NCI-H2107 treated with DMSO at 0.1 percent for 48 hours (cell line): ENCODE results near the gene RNASET2.
"Not testable (repeated sequence)": the region's sequence is repeated elsewhere in the genome, so short reads cannot be mapped to it uniquely, and the experiment has no call there.

Experiments used
- DNase-seq: peaks from one replicate; lab custom pipeline; 2025; ENCODE audit not compliant: unreplicated experiment; lab: John Stamatoyannopoulos, UW

Gene RNASET2

GRCh38 chr6:166948724-166949123 is 7.6 kb downstream of the RNASET2 start:
- not testable (repeated sequence) for DNase-seq

DNA sequence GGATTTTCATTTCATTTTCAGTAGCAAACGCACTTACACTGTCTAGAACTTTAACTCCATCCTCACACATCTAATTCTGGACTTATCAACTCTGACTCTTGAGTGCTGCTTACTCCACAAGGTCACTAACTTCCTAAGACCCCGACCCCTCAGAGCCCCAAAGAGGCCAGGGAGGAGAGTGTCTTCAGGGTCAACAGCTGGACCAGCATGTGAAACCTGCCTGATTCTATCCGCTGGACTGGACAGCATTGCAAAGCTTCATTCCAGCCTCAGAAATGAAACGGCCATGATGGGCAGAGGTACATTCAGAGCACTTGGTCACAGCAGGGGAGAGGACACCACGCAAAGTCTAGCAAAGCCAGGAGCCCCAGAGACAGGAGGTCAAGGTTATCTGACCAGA is 9.1 kb downstream of the RNASET2 start:
- no peak for DNase-seq

DNA sequence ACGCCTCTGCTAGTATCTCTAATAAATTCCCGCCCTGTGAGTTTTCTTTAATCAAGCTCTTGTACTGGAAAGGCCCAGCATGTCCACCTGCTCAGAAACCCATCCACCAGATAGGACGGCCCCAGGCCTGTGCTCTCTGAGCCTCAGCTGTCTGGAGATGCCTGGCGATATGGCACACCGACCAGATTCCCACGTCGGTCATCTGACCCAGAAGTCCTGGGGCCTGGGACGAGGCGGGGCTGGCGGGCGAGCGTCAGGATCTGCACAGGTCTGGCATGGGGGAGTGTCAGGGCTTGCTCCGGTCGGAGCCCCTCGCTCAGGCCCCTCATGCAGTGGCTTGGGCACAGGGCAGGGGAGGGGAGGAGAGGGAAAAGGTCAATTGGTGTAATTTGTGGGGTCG is 10.2 kb downstream of the RNASET2 start:
- DNase-seq, result no peak

- DNase-seq, result no peak
Observed at GRCh38 chr6:166944666-166945256, 11.6 kb downstream of the RNASET2 start.

- no peak for DNase-seq
Observed at GRCh38 chr6:166942393-166943168, 13.8 kb downstream of the RNASET2 start.

GRCh38 chr6:166940643-166941068 is 15.7 kb downstream of the RNASET2 start:
- DNase-seq, result no peak

GRCh38 chr6:166939894-166940293 is 16.5 kb downstream of the RNASET2 start:
- no peak for DNase-seq

GRCh38 chr6:166939345-166939744 is 17.0 kb downstream of the RNASET2 start:
- no peak for DNase-seq

DNA sequence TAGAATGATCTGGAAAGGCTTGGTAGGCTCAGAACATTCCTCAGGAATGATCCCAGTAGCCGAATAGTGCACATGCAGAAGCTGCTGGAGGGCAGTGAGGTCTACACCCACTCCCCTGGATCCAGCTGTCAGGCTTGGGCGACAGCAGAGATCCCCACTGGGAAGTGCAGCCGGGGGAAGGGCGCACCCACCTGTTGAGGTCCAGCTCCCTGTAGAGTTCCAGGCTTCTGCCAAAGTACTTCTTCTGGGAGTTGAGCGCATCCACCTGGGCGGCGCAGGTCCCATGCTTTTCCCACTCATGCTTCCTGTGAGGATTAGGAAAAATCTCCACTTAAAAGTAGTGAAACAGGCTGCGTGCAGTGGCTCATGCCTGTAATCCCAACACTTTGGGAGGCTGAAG is 17.6 kb downstream of the RNASET2 start:
- no peak for DNase-seq

GRCh38 chr6:166938150-166938549 is 18.2 kb downstream of the RNASET2 start:
- DNase-seq, result no peak

DNA sequence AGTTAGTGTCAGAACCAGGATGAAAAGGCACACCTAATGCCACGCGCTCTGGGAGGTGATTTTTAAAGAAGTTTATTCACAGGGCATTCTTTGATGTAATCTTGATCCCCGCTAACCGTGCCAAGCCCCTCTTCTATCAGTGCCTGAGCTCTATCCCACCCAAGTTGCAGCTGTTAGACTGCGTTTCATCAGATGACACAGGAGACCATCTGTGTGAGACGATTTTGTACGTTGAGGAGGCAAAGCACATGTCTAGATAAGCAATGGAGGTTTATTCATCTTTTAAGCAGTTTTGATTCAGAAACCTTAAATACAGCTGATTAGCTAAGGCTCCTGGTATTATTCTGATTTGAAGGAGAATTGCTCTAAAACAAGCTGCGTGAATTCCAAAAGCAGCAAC is 18.6 kb downstream of the RNASET2 start:
- no peak for DNase-seq

- peak; percentile 14 for DNase-seq
Observed at GRCh38 chr6:166936079-166936787, 20.1 kb downstream of the RNASET2 start.

DNA sequence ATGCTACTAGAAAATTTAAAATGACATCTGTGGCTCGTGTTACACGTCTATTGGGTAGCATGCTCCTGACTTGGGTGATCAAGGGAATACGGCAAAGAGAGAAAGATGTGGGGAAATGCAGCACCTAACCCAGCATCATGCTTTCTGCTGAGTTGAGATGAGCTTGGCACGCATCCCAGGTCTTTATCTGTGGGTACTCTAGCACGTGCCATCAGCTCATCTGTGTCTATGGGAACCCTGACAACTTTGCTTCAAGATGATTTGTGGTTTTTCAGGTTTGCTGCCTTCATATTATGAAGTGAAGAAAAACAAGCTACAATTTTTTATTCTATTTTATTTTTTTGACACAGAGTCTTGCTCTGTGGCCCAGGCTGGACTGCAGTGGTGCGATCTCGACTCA is 21.0 kb downstream of the RNASET2 start:
- no peak for DNase-seq

- no peak for DNase-seq
Observed at GRCh38 chr6:166934174-166934573, 22.2 kb downstream of the RNASET2 start.

- DNase-seq, result no peak
Observed at GRCh38 chr6:166933396-166933795, 23.0 kb downstream of the RNASET2 start.

DNA sequence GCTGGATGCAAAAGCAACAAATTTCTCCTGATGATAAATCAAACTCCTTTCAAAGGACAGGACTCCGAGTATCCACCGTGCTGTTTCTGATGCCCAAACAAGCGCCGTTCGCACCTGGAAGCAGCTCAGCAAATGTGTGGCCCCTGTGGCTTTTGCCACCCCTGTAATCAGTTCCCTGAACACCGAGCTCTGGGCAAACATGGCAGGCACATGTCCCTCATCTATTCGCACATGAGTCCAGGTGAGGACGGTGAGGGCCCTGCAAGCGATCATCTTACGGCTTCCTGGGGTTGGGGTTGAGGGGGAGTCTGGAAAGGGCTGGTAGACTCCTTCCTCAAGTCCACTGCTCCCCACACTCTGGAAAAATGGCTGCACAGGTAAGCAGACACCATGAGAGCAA is 23.7 kb downstream of the RNASET2 start:
- DNase-seq, result no peak

DNA sequence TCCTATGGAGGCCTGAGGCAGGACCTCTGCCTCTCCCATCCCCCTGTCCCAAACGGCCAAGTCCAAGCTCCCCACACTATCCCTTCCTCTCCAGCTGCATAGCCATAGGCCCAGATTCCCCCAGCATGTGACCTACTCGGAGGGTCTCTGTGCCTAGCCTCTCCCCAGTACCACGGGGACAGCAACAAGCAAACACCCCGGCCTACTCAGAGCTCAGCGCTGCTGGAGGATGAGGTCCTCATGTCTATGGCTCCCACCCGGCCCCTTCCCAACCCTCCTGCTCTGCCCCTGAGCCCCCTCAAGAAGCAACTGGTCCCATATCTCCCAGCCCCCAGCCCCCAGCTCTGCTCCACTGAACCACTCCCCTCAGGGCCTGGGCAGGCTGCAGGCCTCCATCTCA is 24.2 kb downstream of the RNASET2 start:
- no peak for DNase-seq

DNA sequence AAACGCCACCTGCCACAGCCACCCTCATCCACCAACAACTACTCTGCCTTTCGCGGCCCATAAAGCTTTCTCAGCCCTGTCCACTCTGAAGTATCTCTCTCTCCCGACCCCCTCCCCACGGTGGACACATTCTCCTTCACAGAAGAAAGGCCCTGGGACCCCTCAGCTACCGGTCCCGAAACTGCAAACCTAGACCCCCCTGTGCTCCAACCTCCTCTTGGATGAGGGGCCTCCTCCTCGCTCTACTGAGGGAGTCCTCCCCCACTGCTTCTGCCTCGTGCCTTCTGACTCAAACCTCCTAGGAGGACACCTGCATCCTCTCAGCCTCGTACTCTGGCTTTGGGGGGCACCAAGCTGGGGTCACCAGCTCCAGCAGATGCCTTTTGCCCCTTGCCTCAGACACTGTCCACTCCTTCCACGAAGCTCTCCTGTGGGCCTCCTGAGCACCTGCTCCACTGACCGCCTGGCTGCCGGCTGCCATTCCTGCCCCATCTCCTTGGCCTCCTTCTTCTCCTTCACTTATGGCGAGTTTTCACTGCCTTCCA is 24.9 kb downstream of the RNASET2 start:
- no peak for DNase-seq

- DNase-seq, result no peak
Observed at GRCh38 chr6:166930354-166930891, 25.9 kb downstream of the RNASET2 start.

- no peak for DNase-seq
Observed at GRCh38 chr6:166929542-166930189, 26.7 kb downstream of the RNASET2 start.
